Measurements from ENCODE around the gene ZDHHC24.

GRCh38 chr11:66539170-66539869 is 6.5 kb downstream of the ZDHHC24 start:
- TF ChIP-seq CTCF (IDR thresholded peaks at IDR 0.05) = no peak
- TF ChIP-seq POLR2A (IDR thresholded peaks at IDR 0.05) = no peak
